Hepatocyte (in vitro differentiated cells): ENCODE data around the gene PTPMT1.
"Not testable (repeated sequence)": the region's sequence is repeated elsewhere in the genome, so short reads cannot be mapped to it uniquely, and the experiment has no call there.

Experiments
- EZH2phosphoT487 ChIP-seq: fragments of 200-600 bp; sonication (generic); IDR thresholded peaks from one replicate; pipeline ENCODE4 v1.6.1; 2018; ENCODE audit warnings: antibody characterized with exemption, mild to moderate bottlenecking, low read depth, moderate library complexity; ENCODE audit not compliant: unreplicated experiment, severe bottlenecking
- TF ChIP-seq, protein P1 (sequence below): fragments of 200-600 bp; sonication (generic); IDR thresholded peaks from 2 replicates; pipeline ENCODE4 v1.5.1; 2016; ENCODE audit warnings: antibody characterized with exemption, mild to moderate bottlenecking; ENCODE audit not compliant: poor library complexity

DNA sequence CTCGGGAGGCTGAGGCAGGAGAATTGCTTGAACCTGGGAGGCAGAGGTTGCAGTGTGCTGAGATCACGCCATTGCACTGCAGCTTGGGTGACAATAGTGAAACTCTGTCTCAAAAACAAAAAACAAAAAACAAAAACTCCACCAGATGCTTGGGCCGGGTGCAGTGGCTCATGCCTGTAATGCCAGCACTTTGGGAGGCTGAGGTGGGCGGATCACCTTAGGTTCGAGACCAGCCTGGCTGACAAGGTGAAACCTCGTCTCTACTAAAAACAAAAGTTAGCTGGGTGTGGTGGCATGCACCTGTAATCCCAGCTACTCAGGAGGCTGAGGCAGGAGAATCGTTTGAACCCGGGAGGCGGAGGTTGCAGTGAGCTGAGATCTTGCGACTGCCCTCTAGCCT, 1.0 kb upstream of the PTPMT1 start:
- not testable (repeated sequence) for TF ChIP-seq EZH2phosphoT487
- TF ChIP-seq, protein P1, sequence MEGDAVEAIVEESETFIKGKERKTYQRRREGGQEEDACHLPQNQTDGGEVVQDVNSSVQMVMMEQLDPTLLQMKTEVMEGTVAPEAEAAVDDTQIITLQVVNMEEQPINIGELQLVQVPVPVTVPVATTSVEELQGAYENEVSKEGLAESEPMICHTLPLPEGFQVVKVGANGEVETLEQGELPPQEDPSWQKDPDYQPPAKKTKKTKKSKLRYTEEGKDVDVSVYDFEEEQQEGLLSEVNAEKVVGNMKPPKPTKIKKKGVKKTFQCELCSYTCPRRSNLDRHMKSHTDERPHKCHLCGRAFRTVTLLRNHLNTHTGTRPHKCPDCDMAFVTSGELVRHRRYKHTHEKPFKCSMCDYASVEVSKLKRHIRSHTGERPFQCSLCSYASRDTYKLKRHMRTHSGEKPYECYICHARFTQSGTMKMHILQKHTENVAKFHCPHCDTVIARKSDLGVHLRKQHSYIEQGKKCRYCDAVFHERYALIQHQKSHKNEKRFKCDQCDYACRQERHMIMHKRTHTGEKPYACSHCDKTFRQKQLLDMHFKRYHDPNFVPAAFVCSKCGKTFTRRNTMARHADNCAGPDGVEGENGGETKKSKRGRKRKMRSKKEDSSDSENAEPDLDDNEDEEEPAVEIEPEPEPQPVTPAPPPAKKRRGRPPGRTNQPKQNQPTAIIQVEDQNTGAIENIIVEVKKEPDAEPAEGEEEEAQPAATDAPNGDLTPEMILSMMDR = not testable (repeated sequence)
